ENCODE results near the gene KRT23. TPM values are rescaled to one million over a fixed set of nuclear protein-coding genes. Genes with fewer than 3 reads are reported as not detected.

Gene KRT23
- total and polyA plus RNA-seq, 9 of the 15 experiments (the other 6 are each of a cell fraction or from before 2014, with no cell fraction given) = not detected

GRCh38 chr17:40945414-40945813, 8.0 kb upstream of the KRT23 start:
- no peak overlapping the region for H3K27ac ChIP-seq (ENCODE audit: extremely low read depth, low read depth, low read length)
- TF ChIP-seq RREB1 (CRISPR knock-in tag; IDR thresholded peaks at IDR 0.05) (no peak), POLR2B (IDR thresholded peaks at IDR 0.05; ENCODE audit: low read depth, partially characterized antibody) (no peak), E2F4 (CRISPR knock-in tag; IDR thresholded peaks at IDR 0.05; ENCODE audit: low read depth) (no peak), CCAR2 (IDR thresholded peaks at IDR 0.05; ENCODE audit: low read depth, low read length) (no peak), IFI16 (CRISPR knock-in tag; IDR thresholded peaks at IDR 0.05) (no peak), ARID4B (CRISPR knock-in tag; IDR thresholded peaks at IDR 0.05) (no peak), RBM34 (IDR thresholded peaks at IDR 0.05; ENCODE audit: borderline replicate concordance, insufficient read depth, low read length) (no peak)
- H3K4me3 ChIP-seq = no peak overlapping the region
- no peaks in the 10 kb centered on the region for H3K4me1 ChIP-seq (replicated peaks in 1 of 2; ENCODE audit: control insufficient read depth in 2 of 2, insufficient read depth in 2 of 2, low read length in 2 of 2)
- no peak overlapping the region for H2AFZ ChIP-seq (ENCODE audit: low read depth, low read length)
- H3K36me3 ChIP-seq (ENCODE audit: control insufficient read depth, insufficient read depth, low read length) = no peaks in the 10 kb centered on the region
- BruUV-seq (replicated peaks) = no TSS peak
- H3K9me1 ChIP-seq (ENCODE audit: control insufficient read depth, insufficient read depth, low read length) = no peaks in the 10 kb centered on the region
- ChIA-PET POLR2A (interaction anchor here (0.6 kb wide), 1 partner anchor 1400 kb away, joined by 3 read pairs; no protein-coding TSS in a partner anchor), CTCF (ENCODE audit: low intra/inter-chr PET ratio) (no interaction called here)
- no peaks in the 10 kb centered on the region for H3K79me2 ChIP-seq (ENCODE audit: control insufficient read depth, insufficient read depth, low read length)
- no peak for DNase-seq (ENCODE audit: extremely low read depth in 1 of 4, low spot score in 3 of 4)
- H3K4me2 ChIP-seq (ENCODE audit: insufficient read depth, low read length) = no peak overlapping the region
- no peaks in the 10 kb centered on the region for H4K20me1 ChIP-seq (replicated peaks; ENCODE audit: control insufficient read depth, insufficient read depth, low read length)
- no peak for FAIRE-seq
- intact Hi-C loops (cut with micrococcal nuclease) (no loop called here), in situ Hi-C loops (cut with MboI) (no loop called here)
- 25% methylated on average over 6 of the region's 6 CpGs for WGBS (ENCODE audit: insufficient coverage, low coverage, missing lambda C conversion rate)
- peaks cover 2 to 7% of the 10 kb centered on the region in 2 experiments; a peak in 4 of 5 replicates for H3K27me3 ChIP-seq (ENCODE audit: control insufficient read depth in 2 of 2, insufficient read depth in 2 of 2, low read length in 2 of 2)
- no peaks in the 10 kb centered on the region for H3K9me3 ChIP-seq (replicated peaks; ENCODE audit: control insufficient read depth, insufficient read depth, low read depth, low read length)
- no peak overlapping the region for H3K9ac ChIP-seq (ENCODE audit: insufficient read depth in 1 of 2, low read depth in 2 of 2, low read length in 2 of 2)
- ATAC-seq = no peak

Measured in K562 (cell line).